HepG2 (cell line): Measurements from ENCODE around the gene TSPAN18.

ENCODE experiments used
- CTCF ChIP-seq: sonication (generic); formaldehyde crosslinking; IDR thresholded peaks from 2 replicates; pipeline ENCODE4 v1.5.0; 2020; ENCODE audit warnings: mild to moderate bottlenecking, missing genetic modification reagents, moderate library complexity
- ELF1 ChIP-seq: sonication (generic); formaldehyde crosslinking; IDR thresholded peaks from 2 replicates; pipeline ENCODE4 v1.4.0; 2020; ENCODE audit warnings: missing genetic modification reagents
- POGZ ChIP-seq: sonication (generic); formaldehyde crosslinking; IDR thresholded peaks from 2 replicates; pipeline ENCODE4 v1.4.0; 2020; ENCODE audit warnings: mild to moderate bottlenecking, missing genetic modification reagents
- POLR2A ChIP-seq, 2 experiments: IDR thresholded peaks; 2 replicates each; pipeline ENCODE4 v1.6.1; 2011; ENCODE audit warnings: low read depth in 2 of 2, low read length in 2 of 2, mild to moderate bottlenecking in 1 of 2, moderate library complexity in 1 of 2; ENCODE audit not compliant: insufficient read depth in 1 of 2
- XRCC5 ChIP-seq: fragments of 200-400 bp; formaldehyde crosslinking; optimal IDR thresholded peaks from 2 replicates; pipeline ENCODE3; 2017; ENCODE audit warnings: mild to moderate bottlenecking, low read length

GRCh38 chr11:44811841-44812448 is 85.2 kb downstream of the TSPAN18 start:
- TF ChIP-seq POGZ (no peak), XRCC5 (no peak), POLR2A (IDR thresholded peaks at IDR 0.05; ENCODE audit: insufficient read depth in 1 of 2, low read depth in 2 of 2, low read length in 2 of 2) (no peak), CTCF (CRISPR knock-in tag) (no peak), ELF1 (CRISPR knock-in tag) (no peak)
